ENCODE data around the gene NDUFS4.

NDUFS4 gene

DNA sequence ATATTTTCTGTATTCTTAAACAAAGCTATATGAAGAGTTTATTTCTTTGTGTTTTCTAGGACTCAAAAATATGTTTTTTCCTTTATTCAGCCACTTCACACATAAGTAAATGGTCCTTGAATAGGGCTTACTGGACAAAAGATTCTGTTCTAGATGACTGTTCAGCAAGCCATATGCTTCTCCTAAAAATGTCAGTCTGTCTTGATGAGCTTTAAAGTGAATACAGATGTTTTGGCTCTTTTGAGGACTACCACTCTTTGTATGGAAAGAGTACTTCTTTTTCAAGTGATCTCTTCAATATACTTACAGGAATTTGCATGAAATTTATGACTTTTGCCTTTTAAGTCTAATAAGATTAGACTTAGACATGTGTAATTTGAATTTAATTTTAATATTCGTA lies 8.4 kb downstream of the NDUFS4 start:
- Histone ChIP-seq H3K4me3 (ENCODE audit: insufficient read depth, low read length, poor library complexity, severe bottlenecking) (no peak overlapping the region), H3K79me2 (ENCODE audit: insufficient read depth, low read length) (peaks cover 91% of the 10 kb centered on the region), H3K9me3 (ENCODE audit: insufficient read depth, low read length) (no peaks in the 10 kb centered on the region), H3F3A (ENCODE audit: insufficient read depth) (no peaks in the 10 kb centered on the region), H3K9ac (ENCODE audit: low read length) (no peak overlapping the region), H2AFZ (ENCODE audit: low read depth, low read length, severe bottlenecking) (no peak overlapping the region), H3K36me3 (ENCODE audit: low read length) (no peaks in the 10 kb centered on the region), H3K27ac (ENCODE audit: low read depth, low read length) (no peak overlapping the region), H3K4me2 (ENCODE audit: low read depth, low read length, poor library complexity, severe bottlenecking) (no peak overlapping the region), H4K20me1 (ENCODE audit: low read depth, low read length) (peaks cover 16% of the 10 kb centered on the region; the same call in 1 of the 2 replicates), H3K27me3 (ENCODE audit: low read length) (no peaks in the 10 kb centered on the region), H3K9me2 (replicated peaks; ENCODE audit: insufficient read depth, low read length) (no peaks in the 10 kb centered on the region)
- TF ChIP-seq EZH2phosphoT487 (conservative IDR thresholded peaks at IDR 0.05; ENCODE audit: low read length), result no peak
- TF ChIP-seq, protein P1, sequence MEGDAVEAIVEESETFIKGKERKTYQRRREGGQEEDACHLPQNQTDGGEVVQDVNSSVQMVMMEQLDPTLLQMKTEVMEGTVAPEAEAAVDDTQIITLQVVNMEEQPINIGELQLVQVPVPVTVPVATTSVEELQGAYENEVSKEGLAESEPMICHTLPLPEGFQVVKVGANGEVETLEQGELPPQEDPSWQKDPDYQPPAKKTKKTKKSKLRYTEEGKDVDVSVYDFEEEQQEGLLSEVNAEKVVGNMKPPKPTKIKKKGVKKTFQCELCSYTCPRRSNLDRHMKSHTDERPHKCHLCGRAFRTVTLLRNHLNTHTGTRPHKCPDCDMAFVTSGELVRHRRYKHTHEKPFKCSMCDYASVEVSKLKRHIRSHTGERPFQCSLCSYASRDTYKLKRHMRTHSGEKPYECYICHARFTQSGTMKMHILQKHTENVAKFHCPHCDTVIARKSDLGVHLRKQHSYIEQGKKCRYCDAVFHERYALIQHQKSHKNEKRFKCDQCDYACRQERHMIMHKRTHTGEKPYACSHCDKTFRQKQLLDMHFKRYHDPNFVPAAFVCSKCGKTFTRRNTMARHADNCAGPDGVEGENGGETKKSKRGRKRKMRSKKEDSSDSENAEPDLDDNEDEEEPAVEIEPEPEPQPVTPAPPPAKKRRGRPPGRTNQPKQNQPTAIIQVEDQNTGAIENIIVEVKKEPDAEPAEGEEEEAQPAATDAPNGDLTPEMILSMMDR (IDR thresholded peaks at IDR 0.05; ENCODE audit: insufficient read depth, low read length, poor library complexity, severe bottlenecking), result no peak

DNA sequence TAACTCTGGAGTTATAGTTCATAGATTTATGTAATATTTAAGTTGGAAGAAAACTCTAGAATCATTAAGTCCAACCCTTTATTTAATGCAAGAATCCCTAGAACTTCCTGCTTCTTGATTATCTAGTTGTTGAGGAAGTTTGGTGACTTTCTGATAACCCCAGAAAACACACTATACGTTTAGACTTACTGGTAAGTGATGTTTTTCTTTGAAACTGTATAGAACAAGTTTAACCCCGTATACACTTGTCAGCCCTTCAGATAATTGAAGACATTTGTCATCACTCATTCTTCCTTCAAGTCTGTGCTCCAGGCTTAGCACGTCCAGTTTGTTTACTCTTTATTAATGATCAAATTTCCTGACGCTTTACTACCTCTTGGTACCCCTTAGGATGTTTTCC lies 9.0 kb downstream of the NDUFS4 start:
- H3K4me2 ChIP-seq (ENCODE audit: low read depth, low read length, poor library complexity, severe bottlenecking), result no peak overlapping the region
- H3K9ac ChIP-seq (ENCODE audit: low read length), result no peak overlapping the region
- no peak overlapping the region for H3K4me3 ChIP-seq (ENCODE audit: insufficient read depth, low read length, poor library complexity, severe bottlenecking)
- TF ChIP-seq, protein P1 (IDR thresholded peaks at IDR 0.05; ENCODE audit: insufficient read depth, low read length, poor library complexity, severe bottlenecking), result no peak
- TF ChIP-seq EZH2phosphoT487 (conservative IDR thresholded peaks at IDR 0.05; ENCODE audit: low read length), result no peak
- no peaks in the 10 kb centered on the region for H3K9me2 ChIP-seq (replicated peaks; ENCODE audit: insufficient read depth, low read length)
- H3K27ac ChIP-seq (ENCODE audit: low read depth, low read length), result no peak overlapping the region
- no peaks in the 10 kb centered on the region for H3F3A ChIP-seq (ENCODE audit: insufficient read depth)
- no peaks in the 10 kb centered on the region for H3K36me3 ChIP-seq (ENCODE audit: low read length)
- no peaks in the 10 kb centered on the region for H3K27me3 ChIP-seq (ENCODE audit: low read length)
- peaks cover 91% of the 10 kb centered on the region for H3K79me2 ChIP-seq (ENCODE audit: insufficient read depth, low read length)
- no peaks in the 10 kb centered on the region for H3K9me3 ChIP-seq (ENCODE audit: insufficient read depth, low read length)
- no peak overlapping the region for H2AFZ ChIP-seq (ENCODE audit: low read depth, low read length, severe bottlenecking)
- peaks cover 16% of the 10 kb centered on the region; the same call in 1 of the 2 replicates for H4K20me1 ChIP-seq (ENCODE audit: low read depth, low read length)

GRCh38 chr5:53571403-53571802 lies 11.0 kb downstream of the NDUFS4 start:
- no peaks in the 10 kb centered on the region for H3K9me2 ChIP-seq (replicated peaks; ENCODE audit: insufficient read depth, low read length)
- H3K9ac ChIP-seq (ENCODE audit: low read length), result no peak overlapping the region
- H2AFZ ChIP-seq (ENCODE audit: low read depth, low read length, severe bottlenecking), result no peak overlapping the region
- peaks cover 92% of the 10 kb centered on the region for H3K79me2 ChIP-seq (ENCODE audit: insufficient read depth, low read length)
- no peak overlapping the region for H3K27ac ChIP-seq (ENCODE audit: low read depth, low read length)
- no peaks in the 10 kb centered on the region for H3K27me3 ChIP-seq (ENCODE audit: low read length)
- H3K9me3 ChIP-seq (ENCODE audit: insufficient read depth, low read length), result no peaks in the 10 kb centered on the region
- H3K4me2 ChIP-seq (ENCODE audit: low read depth, low read length, poor library complexity, severe bottlenecking), result no peak overlapping the region
- no peak overlapping the region for H3K4me3 ChIP-seq (ENCODE audit: insufficient read depth, low read length, poor library complexity, severe bottlenecking)
- TF ChIP-seq, protein P1 (IDR thresholded peaks at IDR 0.05; ENCODE audit: insufficient read depth, low read length, poor library complexity, severe bottlenecking), result no peak
- no peak for TF ChIP-seq EZH2phosphoT487 (conservative IDR thresholded peaks at IDR 0.05; ENCODE audit: low read length)
- H3K36me3 ChIP-seq (ENCODE audit: low read length), result no peaks in the 10 kb centered on the region
- peaks cover 22% of the 10 kb centered on the region; the same call in 1 of the 2 replicates for H4K20me1 ChIP-seq (ENCODE audit: low read depth, low read length)
- no peaks in the 10 kb centered on the region for H3F3A ChIP-seq (ENCODE audit: insufficient read depth)
